ENCODE measurements around the gene PLEKHA5.
"Not testable (repeated sequence)": the region's sequence is repeated elsewhere in the genome, so short reads cannot be mapped to it uniquely, and the experiment has no call there.

The PLEKHA5 gene

GRCh38 chr12:19129486-19130223, at the start of gene PLEKHA5:
Gene PLEKHA5 (plus strand): TSS chr12:19129733. CDS start chr12:19129800, 67 bp downstream.
- peak; percentile 45 for DNase-seq (ENCODE audit: low read depth)

GRCh38 chr12:19080918-19081317, 48.6 kb upstream of the PLEKHA5 start:
- DNase-seq (ENCODE audit: low read depth), result no peak

- DNase-seq (ENCODE audit: low read depth), result no peak
These were observed 47.1 kb upstream of the PLEKHA5 start for GRCh38 chr12:19082365-19082911.

- no peak for DNase-seq (ENCODE audit: low read depth)
These were observed 45.0 kb upstream of the PLEKHA5 start for GRCh38 chr12:19084547-19084946.

GRCh38 chr12:19085090-19085489, 44.4 kb upstream of the PLEKHA5 start:
- no peak for DNase-seq (ENCODE audit: low read depth)

- no peak for DNase-seq (ENCODE audit: low read depth)
These were observed 40.9 kb upstream of the PLEKHA5 start for GRCh38 chr12:19088606-19089005.

- DNase-seq (ENCODE audit: low read depth), result not testable (repeated sequence)
These were observed 37.1 kb upstream of the PLEKHA5 start for GRCh38 chr12:19092482-19092881.

GRCh38 chr12:19093218-19093617, 36.3 kb upstream of the PLEKHA5 start:
- DNase-seq (ENCODE audit: low read depth), result no peak

GRCh38 chr12:19095331-19095730, 34.2 kb upstream of the PLEKHA5 start:
- DNase-seq (ENCODE audit: low read depth), result no peak

- peak; percentile 25 for DNase-seq (ENCODE audit: low read depth)
These were observed 33.6 kb upstream of the PLEKHA5 start for GRCh38 chr12:19095756-19096480.

GRCh38 chr12:19105463-19105862, 24.1 kb upstream of the PLEKHA5 start:
- DNase-seq (ENCODE audit: low read depth), result no peak

GRCh38 chr12:19107750-19108149, 21.8 kb upstream of the PLEKHA5 start:
- DNase-seq (ENCODE audit: low read depth), result no peak

- no peak for DNase-seq (ENCODE audit: low read depth)
These were observed 19.2 kb upstream of the PLEKHA5 start for GRCh38 chr12:19110221-19110940.

GRCh38 chr12:19113464-19113863, 16.1 kb upstream of the PLEKHA5 start:
- DNase-seq (ENCODE audit: low read depth), result no peak

- no peak for DNase-seq (ENCODE audit: low read depth)
These were observed 14.2 kb upstream of the PLEKHA5 start for GRCh38 chr12:19115285-19115684.

- DNase-seq (ENCODE audit: low read depth), result no peak
These were observed 10.1 kb upstream of the PLEKHA5 start for GRCh38 chr12:19119440-19119839.

GRCh38 chr12:19120795-19121194, 8.7 kb upstream of the PLEKHA5 start:
- no peak for DNase-seq (ENCODE audit: low read depth)

- no peak for DNase-seq (ENCODE audit: low read depth)
These were observed 8.0 kb upstream of the PLEKHA5 start for GRCh38 chr12:19121449-19122018.

- DNase-seq (ENCODE audit: low read depth), result no peak
These were observed 4.2 kb upstream of the PLEKHA5 start for GRCh38 chr12:19125325-19125724.

GRCh38 chr12:19127270-19127669, 2.3 kb upstream of the PLEKHA5 start:
- no peak for DNase-seq (ENCODE audit: low read depth)

- no peak for DNase-seq (ENCODE audit: low read depth)
These were observed 1.0 kb upstream of the PLEKHA5 start for GRCh38 chr12:19128485-19128884.

GRCh38 chr12:19129122-19129485, 429 bp upstream of the PLEKHA5 start:
- DNase-seq (ENCODE audit: low read depth), result no peak
